Retinal pigment epithelial cell (primary cell): ENCODE data around the gene GRAP2.
A peak's percentile ranks its signal among the peaks of the same experiment; 100 is the strongest.

ENCODE experiments used
- DNase-seq: peaks from one replicate; pipeline ENCODE4 v3.0.0-alpha.2; 2010; ENCODE audit warnings: low read depth
- H3K4me3 ChIP-seq: 2 replicates; pipeline ENCODE4 v1.5.1; 2011; ENCODE audit warnings: mild to moderate bottlenecking, low read length, control low read depth, moderate library complexity
- TF ChIP-seq, protein P1 (sequence below): conservative IDR thresholded peaks from 2 replicates; pipeline ENCODE4 v1.5.1; 2011; ENCODE audit warnings: low read depth, low read length, control low read depth, inconsistent platforms

The GRAP2 gene

DNA sequence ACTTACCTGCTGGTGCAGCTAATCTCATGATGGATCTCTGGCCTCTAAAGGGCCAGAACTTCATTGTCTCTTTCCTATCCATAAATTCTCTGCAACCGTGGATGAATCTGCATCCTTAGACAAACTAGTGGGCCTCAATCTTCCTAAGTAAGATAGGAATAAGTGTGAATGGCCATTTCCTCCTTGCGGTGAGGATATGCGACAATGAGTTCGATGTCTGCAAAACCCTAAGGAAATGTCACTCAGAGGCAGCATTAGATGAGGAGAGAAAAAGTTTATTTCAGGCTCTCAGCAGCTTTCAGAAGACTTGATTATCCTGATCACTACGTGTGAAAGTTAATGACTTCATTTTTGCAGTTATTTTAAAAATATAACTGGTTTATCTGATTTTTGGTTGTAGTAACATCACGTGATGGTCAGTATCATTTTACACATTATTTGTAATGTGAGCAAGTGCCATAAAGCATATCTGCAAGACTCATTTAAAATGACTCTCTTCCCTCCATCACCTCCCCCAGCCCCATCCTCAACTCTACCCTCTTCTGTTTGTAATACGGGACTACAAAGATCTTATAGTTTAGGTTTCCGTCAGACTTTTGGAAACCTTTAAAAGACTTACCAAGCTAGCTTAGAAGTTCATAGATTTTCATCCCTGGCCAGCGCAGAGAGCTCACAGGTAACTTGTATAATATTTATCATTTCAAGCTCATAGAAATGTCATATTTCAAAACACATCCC lies 10.2 kb downstream of the GRAP2 start:
- no peak for DNase-seq
- TF ChIP-seq, protein P1, sequence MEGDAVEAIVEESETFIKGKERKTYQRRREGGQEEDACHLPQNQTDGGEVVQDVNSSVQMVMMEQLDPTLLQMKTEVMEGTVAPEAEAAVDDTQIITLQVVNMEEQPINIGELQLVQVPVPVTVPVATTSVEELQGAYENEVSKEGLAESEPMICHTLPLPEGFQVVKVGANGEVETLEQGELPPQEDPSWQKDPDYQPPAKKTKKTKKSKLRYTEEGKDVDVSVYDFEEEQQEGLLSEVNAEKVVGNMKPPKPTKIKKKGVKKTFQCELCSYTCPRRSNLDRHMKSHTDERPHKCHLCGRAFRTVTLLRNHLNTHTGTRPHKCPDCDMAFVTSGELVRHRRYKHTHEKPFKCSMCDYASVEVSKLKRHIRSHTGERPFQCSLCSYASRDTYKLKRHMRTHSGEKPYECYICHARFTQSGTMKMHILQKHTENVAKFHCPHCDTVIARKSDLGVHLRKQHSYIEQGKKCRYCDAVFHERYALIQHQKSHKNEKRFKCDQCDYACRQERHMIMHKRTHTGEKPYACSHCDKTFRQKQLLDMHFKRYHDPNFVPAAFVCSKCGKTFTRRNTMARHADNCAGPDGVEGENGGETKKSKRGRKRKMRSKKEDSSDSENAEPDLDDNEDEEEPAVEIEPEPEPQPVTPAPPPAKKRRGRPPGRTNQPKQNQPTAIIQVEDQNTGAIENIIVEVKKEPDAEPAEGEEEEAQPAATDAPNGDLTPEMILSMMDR = no peak

DNA sequence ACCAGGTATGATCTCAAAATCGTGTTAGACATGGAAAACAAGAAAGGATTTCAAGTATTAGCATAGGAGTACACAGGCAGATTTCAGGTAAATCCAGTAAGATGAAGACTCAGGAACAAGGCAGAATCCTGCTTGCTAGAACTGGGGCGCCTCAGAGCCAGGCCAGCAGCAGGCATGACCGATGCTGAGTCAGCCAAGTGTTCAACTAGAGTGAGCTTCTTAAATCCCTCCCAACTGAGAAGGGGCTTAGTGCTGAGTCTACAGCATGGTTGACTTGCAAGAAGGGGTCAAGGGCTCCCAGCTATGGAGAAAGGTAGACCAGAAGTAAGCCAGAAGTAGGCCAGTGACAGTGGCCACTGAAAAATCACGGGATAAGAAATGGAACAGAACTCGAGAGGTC lies 12.4 kb downstream of the GRAP2 start:
- TF ChIP-seq, protein P1 = no peak
- DNase-seq = peak; percentile 36
- H3K4me3 ChIP-seq = no peak overlapping the region

More for the DNA sequence above, 10.2 kb downstream of the GRAP2 start:
- no peak overlapping the region for H3K4me3 ChIP-seq

DNA sequence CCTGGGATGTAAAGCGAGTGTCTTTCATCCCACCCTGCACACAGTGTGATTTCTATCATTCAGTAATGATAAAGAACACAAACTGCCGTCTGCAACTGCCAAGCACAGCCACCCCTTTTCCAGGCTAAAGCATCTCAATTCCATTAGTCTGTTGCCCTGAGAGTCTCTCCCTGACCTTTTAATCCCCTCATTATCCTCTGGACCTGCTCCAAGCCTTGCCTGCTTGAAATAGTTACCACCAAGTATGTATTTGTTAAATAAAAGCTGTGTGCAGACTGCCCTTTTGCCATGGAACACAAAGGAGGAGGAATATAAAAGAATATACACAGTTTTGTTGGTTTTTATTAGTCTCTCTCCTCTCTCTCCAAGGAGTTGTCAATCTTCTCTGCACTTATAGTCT lies 13.0 kb downstream of the GRAP2 start:
- peak; percentile 57 for DNase-seq
- TF ChIP-seq, protein P1 = no peak
- no peak overlapping the region for H3K4me3 ChIP-seq

DNA sequence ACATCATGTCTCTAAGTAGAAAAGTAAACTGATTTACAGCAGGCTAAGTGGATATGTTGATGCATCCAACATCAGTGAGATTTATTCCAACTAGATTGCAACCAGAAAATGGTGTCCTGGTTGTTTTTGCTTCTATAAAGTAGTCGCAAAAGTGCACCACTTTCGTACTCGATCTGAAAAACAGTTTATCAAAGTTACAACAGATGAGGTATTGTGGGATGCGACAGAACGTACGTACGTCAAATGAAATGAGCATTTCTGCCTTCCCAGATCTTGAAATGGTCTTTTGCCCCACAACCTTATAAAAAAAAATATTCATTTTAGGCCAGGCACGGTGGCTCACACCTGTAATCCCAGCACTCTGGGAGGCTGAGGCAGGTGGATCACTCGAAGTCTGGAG lies 13.7 kb downstream of the GRAP2 start:
- no peak overlapping the region for H3K4me3 ChIP-seq
- TF ChIP-seq, protein P1 = no peak
- no peak for DNase-seq

DNA sequence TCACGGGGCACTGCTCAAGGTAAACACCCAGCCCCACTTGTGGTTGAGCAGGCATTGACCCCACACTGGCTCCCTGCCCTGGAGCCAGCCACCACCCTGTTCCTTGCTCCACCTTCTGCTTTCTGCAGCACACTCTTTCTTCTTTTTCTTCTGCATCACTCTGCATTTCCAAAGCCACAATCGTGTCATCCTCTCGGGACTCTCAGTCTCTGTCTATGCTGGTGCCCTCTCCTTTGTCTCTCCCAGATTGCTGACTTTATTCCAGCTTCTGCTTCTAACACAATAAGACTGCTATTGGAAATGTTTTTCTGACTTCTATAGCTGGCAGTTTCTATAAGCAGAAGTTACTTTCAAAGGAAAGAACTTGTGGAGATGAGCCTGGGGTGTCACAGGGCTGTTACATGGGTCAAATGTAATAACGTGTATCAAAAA lies 14.4 kb downstream of the GRAP2 start:
- H3K4me3 ChIP-seq = no peak overlapping the region
- TF ChIP-seq, protein P1 = no peak
- DNase-seq = no peak

DNA sequence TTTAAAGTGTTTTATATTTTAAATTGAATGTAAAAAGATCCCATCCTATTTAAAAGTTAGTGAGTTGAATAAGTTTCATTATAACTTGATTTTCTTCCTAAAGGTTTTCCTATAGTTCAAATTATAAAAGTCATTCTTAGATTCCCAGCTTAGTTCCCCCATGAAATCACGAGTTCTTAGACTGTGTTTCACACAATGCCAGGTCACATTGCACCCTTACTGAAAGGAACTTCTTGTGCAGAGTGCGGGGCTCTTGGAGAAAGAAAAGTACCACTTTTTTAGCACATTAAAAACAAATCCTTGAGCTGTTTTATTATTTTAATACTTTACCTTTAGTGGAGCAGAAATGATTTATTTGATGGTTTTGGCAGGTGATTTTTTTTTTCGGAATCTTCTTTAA lies 15.6 kb downstream of the GRAP2 start:
- TF ChIP-seq, protein P1 = no peak
- DNase-seq = no peak
- no peak overlapping the region for H3K4me3 ChIP-seq

DNA sequence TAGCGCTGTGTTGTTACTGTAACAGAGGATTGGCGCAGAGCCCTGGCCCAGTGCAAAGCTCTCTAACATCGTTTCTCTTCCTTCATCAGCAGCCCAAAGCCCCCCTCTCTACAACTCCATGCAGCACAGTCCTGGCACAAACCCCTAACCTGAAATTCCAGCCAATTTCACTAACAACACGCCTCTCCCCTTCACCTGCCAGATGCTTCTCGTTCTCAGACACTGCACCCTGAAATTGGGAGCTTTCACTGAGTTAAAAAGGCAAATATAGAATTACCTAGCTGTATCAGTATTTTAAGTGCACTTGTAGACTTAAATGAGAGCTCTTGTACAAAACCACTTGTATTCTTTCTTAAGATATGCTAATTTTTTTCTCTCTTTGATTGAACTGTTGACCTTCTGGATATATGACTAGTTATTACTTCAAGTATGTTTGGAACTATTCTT lies 16.3 kb downstream of the GRAP2 start:
- H3K4me3 ChIP-seq = no peak overlapping the region
- TF ChIP-seq, protein P1 = no peak
- DNase-seq = no peak
